Measurements from ENCODE around the gene ST8SIA6. TPM values are rescaled to one million over a fixed set of nuclear protein-coding genes. Genes with fewer than 3 reads are reported as not detected.

Gene ST8SIA6
- total and polyA plus RNA-seq, 2 of the 8 experiments (the other 6 are each of a cell fraction or from before 2014, with no cell fraction given), result 0.70 to 1.1 TPM

DNA sequence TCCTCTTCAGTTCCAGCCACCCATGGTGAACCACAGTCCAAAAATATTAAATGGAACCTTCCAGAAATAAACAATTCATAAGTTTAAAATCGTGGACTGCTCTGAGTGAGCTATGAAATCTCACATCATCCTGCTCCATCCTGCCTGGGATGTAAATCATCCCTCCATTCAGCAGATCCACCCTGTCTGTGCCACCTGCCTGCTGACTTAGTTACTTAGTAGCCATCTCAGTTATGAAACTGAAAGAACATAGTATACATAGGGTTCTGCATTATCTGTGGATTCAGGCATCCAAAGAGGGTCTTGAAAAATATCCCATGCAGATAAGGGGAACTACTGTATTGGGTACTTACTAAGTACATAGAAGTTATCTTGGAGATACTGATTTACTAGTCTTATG is 89.0 kb downstream of the ST8SIA6 start (continued):
- TF ChIP-seq CHD7 (IDR thresholded peaks at IDR 0.05; ENCODE audit: insufficient replicate concordance, low read length), result no peak
- TF ChIP-seq CBX8 (IDR thresholded peaks at IDR 0.05; ENCODE audit: borderline replicate concordance, low read depth, low read length), result no peak
- no peak for TF ChIP-seq RAD21 (IDR thresholded peaks at IDR 0.05 in 1 of 2, conservative IDR thresholded peaks at IDR 0.05 in 1 of 2; ENCODE audit: low read depth in 2 of 2, low read length in 2 of 2)
- TF ChIP-seq JUN (IDR thresholded peaks at IDR 0.05; ENCODE audit: low read depth, low read length), result no peak
- no peak for TF ChIP-seq ZNF274 (IDR thresholded peaks at IDR 0.05; ENCODE audit: borderline replicate concordance, extremely low read depth, low read length)
- TF ChIP-seq KDM5A (IDR thresholded peaks at IDR 0.05; ENCODE audit: low read length), result no peak

Measured in H1 (cell line).